HG03469 (cell line): ENCODE data around the gene HNRNPA2B1.
"Not testable (repeated sequence)": the region's sequence is repeated elsewhere in the genome, so short reads cannot be mapped to it uniquely, and the experiment has no call there.

ENCODE experiments used
- ATAC-seq: cut with Tn5 transposase; IDR thresholded peaks from one replicate; pipeline ENCODE4 v1.9.1; 2021; ENCODE audit warnings: mild to moderate bottlenecking, moderate library complexity, moderate number of reproducible peaks; ENCODE audit not compliant: unreplicated experiment

HNRNPA2B1 gene

DNA sequence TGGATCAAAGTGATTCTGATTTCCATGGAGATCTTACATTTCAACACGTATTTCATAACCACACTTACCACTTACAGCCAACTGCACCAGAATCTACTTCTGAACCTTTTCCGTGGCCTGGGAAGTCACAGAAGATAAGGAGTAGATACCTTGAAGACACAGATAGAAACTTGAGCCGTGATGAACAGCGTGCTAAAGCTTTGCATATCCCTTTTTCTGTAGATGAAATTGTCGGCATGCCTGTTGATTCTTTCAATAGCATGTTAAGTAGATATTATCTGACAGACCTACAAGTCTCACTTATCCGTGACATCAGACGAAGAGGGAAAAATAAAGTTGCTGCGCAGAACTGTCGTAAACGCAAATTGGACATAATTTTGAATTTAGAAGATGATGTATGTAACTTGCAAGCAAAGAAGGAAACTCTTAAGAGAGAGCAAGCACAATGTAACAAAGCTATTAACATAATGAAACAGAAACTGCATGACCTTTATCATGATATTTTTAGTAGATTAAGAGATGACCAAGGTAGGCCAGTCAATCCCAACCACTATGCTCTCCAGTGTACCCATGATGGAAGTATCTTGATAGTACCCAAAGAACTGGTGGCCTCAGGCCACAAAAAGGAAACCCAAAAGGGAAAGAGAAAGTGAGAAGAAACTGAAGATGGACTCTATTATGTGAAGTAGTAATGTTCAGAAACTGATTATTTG, 15.3 kb downstream of the HNRNPA2B1 start:
- ATAC-seq, result no peak

DNA sequence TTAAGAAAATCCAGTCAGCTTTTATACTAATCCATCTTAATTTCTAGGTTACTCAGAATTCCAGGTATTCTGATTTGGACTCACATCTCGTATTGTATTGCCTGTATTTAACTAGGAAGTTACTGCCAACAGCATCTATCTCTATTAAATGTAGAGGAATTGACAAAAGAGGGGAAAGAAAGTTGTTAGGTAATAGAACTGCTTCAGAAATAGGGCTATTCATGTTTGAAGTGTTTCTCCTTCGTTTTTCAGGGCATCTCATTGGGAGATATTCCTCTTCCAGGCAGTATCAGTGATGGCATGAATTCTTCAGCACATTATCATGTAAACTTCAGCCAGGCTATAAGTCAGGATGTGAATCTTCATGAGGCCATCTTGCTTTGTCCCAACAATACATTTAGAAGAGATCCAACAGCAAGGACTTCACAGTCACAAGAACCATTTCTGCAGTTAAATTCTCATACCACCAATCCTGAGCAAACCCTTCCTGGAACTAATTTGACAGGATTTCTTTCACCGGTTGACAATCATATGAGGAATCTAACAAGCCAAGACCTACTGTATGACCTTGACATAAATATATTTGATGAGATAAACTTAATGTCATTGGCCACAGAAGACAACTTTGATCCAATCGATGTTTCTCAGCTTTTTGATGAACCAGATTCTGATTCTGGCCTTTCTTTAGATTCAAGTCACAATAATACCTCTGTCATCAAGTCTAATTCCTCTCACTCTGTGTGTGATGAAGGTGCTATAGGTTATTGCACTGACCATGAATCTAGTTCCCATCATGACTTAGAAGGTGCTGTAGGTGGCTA, 16.1 kb downstream of the HNRNPA2B1 start:
- not testable (repeated sequence) for ATAC-seq

DNA sequence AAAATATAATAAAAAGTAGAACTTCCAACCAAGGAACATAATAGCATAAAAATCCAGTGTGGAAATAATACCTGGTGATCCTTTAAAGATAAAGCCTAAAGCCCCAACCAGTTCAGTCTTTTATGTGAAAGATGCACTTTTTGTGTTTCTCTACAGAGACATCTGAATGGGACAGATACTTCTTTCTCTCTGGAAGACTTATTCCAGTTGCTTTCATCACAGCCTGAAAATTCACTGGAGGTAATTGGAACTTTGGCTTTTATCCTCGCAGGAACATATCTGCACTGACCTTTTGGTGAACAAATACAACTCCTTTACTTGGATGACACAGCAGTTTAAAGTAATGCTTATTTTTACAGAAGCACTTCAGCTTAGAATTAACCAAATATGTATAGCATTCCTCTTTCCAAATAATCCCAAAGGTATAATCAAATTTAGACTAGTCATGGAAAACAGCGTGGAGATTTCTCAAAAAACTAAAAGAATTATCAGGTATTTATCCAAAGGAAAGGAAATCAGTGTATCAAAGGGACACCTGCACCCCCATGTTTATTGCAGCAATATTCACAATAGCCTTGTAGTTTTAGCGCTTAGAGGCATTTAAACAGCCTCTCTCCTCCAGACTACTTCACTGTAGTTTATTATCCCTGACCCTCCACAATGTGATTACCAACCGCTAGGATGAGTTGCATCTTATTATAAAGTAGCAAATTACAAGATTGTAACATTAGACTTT, 16.8 kb downstream of the HNRNPA2B1 start:
- no peak for ATAC-seq

DNA sequence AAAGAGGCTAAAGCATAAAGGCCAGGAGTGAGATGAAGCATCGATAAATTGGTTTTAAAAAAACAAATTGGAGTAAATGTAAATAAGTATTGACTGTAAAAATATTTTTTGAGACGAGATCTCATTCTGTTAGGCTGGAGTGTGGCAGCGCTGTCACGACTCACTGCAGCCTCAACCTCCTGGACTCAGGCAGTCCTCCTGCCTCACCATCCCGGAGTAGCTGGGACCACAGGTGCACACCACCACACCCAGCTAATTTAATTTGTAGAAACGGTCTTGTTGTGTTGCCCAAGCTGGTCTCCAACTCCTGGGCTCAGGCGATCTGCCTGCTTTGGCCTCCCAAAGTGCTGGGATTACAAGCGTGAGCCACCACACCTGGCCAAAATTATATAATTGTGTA, 17.8 kb downstream of the HNRNPA2B1 start:
- ATAC-seq, result no peak

DNA sequence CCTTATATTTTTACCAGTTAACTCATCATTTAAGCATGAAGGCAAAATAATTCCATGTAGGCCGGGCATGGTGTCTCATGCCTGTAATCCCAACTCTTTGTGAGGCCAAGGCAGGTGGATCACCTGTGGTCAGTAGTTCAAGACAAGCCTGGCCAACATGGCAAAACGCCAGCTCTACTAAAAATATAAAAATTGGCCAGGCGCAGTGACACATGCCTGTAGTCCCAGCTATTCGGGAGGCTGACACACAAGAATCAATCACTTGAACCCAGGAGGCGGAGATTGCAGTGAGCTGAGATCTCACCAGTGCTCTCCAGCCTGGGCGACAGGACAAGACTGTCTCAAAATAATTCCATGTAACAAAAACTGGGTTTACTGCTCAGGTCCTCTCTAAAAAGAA, 18.3 kb downstream of the HNRNPA2B1 start:
- no peak for ATAC-seq

DNA sequence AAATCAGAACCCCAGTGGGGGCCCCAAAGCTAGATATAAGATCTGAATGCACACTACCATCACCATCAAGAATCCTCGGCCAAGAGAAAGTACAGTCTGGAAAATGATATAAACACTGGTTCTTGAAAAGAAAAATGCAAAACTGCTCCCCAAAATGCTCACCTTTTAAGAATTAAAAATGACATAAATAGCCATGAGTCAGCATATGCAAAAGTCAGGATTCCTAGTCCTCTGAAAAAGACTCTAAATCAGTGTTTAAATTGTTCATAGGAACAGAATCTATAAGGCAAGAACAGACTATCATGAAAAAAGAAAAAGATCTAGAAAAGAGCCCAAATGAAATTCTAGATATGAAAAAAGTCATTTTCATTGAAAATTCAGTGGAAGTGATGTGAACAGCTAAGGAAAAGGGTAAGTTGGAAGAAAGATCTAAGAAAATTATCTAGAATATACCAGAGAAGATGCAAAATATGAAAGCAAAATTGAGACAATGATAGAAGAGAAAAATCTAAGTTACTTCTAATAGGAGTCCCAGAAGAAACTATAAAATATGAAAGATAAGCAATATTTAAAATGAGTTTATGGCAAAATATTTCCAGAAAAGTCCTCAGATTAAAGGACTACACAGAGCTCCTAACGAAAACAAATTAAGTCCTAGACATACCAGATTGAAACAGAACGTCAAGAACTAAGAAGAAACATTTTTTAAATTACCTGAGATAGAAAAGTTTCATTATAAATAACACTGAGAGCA, 18.9 kb downstream of the HNRNPA2B1 start:
- no peak for ATAC-seq

DNA sequence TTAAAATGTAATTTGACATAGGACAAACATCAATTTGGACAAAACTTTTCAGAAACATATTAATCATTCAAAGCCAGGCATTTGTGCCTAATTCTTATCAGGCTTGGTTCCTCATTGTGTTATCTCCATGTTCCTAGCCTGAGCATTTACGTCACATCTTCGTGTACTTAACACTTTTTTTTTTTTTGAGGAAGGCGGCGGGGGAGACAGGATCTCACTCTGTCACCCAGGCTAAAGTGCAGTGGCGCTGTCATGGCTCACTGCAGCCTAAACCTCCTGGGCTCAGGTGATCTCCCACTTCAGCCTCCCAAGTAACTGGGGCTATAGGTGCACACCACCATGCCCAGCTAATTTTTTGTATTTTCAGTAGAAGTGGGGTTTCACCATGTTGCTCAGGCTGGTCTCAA, 19.8 kb downstream of the HNRNPA2B1 start:
- ATAC-seq, result no peak

DNA sequence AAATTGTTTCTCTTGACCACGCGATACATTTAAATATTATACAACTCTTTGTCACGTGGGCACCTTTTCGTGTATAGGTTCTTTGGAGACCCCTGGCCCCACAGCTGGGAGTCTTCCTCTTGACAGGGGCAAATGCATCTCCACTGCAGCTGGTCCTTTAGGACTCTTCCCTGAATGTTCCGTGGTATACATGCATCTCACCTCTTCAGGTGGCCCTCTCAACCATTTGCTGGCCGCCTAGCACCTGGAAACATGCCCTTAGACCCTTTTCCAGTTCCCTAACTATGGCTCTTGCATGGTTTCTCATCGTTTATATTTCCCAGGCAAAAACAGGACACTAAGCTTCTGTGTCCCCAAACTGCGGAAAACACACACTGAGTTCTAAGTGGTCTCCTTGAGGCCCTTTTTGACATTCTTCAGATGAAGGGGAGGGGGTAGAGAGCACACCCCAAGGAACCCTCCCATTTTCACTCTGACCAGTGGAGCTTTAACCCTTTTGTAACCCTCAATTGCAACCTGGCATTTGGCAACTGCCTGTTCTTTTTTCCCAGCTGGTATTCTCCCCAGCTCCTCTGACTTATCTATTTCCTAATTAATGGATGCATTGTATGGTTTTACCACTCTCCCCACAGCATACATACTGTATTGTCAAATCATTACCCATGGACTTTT, 20.6 kb downstream of the HNRNPA2B1 start:
- no peak for ATAC-seq

DNA sequence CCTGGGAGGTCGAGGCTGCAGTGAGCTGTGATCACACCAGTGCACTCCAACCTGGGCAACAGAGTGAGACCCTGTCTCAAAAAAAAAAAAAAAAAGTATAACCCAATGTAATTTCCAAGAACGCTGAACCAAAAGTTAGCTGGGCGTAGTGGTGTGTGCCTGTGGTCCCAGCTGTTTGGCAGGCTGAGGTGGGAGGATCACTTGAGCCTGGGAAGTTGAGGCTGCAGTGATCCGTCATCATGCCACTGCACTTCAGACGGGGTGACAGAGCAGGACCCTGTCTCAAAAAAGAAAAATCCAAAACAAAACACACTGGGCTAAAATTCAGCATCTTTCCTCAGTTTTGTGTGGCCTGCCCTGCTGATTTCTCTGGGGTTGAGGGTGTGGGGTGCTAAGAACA, 21.1 kb downstream of the HNRNPA2B1 start:
- ATAC-seq, result no peak

DNA sequence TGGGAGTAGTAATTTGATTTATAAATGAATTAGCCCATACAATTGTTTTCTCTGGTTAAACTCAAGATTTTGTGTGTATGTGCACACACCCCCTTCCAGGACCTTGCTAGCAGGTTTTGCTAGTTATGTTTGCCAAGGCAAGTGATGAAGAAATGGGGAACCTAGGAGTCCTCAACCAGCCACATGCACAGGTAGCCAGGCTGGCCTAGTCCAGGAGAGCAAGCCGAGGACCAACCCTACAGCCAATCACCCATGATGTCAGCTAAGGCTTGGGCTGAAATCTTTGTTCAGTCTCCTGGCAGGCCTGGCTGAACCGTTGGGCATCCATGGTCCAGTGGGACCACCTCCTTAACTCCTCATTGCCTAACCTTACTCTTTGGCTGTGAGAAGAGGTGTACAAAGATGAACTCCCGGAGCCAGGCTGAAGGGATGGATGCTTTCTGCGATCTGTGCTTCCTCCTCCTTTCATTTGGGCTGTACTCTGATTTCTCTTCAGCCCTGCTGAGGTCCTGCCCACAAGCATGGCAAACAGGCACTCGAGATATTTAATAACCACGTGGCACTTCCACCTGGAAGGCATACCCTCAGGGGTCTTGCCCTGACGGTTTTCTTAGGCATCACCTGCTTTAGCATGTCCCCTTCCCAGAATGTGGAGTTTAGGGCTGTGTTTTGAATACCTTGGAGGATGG, 22.1 kb downstream of the HNRNPA2B1 start:
- no peak for ATAC-seq

DNA sequence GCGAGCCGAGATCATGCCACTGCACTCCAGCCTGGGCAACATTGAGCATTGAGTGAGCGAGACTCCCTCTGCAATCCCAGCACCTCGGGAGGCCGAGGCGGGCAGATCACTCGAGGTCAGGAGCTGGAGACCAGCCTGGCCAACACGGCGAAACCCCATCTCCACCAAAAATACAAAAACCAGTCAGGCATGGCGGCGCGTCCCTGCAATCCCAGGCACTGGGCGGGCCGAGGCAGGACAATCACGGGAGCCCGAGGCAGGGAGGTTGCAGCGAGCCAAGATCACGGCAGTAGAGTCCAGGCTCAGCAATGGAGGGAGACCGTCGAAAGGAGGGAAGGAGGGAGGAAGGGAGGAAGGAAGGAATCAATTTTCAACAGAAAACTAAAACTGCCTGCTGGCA, 23.3 kb downstream of the HNRNPA2B1 start:
- not testable (repeated sequence) for ATAC-seq

DNA sequence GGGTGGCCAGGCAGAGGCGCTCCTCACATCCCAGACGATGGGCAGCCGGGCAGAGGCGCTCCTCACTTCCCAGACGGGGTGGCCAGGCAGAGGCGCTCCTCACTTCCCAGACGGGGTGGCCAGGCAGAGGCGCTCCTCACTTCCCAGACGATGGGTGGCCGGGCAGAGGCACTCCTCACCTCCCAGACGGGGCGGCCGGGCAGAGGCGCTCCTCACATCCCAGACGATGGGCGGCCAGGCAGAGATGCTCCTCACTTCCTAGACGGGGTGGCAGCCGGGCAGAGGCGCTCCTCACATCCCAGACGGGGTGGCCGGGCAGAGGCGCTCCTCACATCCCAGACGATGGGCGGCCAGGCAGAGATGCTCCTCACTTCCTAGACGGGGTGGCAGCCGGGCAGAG, 23.9 kb downstream of the HNRNPA2B1 start:
- not testable (repeated sequence) for ATAC-seq

DNA sequence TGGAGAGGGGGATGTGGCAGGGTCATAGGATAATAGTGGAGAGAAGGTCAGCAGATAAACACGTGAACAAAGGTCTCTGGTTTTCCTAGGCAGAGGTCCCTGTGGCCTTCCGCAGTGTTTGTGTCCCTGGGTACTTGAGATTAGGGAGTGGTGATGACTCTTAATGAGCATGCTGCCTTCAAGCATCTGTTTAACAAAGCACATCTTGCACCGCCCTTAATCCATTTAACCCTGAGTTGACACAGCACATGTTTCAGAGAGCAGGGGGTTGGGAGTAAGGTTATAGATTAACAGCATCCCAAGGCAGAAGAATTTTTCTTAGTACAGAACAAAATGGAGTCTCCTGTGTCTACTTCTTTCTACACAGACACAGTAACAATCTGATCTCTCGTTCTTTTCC, 24.6 kb downstream of the HNRNPA2B1 start:
- ATAC-seq, result not testable (repeated sequence)

DNA sequence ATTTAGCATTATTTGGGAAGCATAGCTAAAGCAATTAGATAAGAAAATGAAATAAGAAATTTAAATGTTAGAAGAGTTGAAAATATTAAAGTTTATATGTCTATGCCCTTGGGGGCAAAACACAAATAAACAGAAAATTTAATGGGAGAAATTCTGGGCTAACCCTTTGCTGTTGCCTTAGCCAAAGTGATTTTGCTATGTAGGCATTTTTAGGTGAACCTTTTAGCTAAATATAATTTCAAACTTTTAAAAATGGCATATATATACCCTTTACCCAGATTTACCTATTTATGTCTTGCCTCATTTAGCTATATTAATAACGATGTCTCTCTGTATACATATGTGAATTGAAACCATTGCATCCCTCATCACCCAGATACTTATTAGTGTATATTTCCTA, 28.5 kb downstream of the HNRNPA2B1 start:
- no peak for ATAC-seq

DNA sequence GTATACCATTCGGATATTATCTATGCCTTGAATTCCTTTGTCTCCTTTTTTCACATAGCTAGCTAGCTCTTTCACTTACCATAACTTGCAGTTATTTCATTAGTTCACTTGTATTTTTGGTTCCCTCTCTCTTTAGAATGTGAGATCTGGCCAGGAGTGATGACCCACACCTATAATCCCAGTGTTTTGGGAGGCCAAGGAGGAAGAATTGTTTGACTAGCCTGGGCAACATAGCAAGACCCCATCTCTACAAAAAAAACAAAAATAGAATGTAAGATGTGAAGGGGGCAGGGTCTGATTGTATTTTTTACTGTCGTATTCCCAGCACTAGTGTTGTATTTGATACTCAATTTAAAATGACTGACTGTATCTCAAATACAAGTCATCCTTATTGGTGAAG, 28.9 kb downstream of the HNRNPA2B1 start:
- ATAC-seq, result no peak

DNA sequence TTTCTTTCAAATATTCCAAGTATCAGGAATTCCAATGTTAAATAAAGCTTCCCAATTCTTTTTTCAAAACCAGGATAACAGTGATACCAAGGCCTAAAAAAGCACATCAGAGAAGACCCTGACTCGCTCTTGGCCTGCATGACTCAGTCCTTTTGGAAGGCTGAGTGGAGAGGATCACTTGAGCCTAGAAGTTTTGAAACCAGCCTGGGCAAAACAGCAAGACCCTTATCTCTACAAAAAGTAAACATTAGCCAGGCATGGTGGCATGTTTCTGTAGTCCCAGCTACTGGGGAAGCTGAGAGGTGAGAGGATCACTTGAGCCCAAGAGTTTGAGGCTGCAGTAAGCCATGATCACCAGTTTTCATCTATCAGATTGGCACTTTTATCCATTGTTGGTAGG, 29.9 kb downstream of the HNRNPA2B1 start:
- ATAC-seq, result no peak

DNA sequence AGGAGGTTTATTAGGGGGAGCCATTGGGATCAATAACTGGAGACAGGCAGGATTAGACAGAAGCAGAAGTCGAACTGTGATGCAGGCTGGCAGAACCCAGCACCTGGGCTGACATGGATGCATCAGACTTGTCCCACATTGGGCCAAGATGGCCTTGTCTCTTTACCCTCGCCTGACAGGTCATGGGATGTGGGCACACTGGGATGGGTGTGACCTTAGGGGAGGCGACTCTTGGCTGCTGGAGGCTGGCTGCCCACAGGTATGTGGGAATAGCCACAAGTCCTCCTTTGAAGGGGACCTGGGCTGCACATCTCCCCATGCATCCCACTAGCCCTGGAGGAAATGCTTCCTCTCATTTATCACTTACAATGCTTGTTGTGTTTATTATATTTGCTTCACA, 31.3 kb downstream of the HNRNPA2B1 start:
- no peak for ATAC-seq

DNA sequence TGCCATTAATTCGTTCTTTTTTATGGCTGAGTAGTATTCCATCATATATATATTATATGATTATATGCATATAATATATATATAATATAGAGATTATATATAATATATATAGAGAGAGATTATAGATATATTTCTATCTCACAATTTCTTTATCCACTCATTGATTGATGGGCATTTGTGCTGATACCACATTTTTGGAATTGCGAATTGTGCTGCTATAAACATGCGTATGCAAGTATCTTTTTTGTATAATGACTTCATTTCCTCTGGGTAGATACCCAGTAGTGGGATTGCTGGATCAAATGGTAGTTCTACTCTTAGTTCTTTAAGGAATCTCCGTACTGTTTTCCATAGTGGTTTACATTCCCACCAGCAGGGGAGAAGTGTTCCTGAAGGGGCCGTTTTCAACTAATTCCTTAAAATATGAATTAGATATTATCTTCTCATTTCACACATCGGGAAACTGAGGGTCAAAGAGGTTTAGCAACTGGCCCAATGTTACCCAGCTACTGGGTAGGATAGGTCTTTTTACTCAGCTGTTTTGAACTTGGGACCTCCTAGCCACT, 32.0 kb downstream of the HNRNPA2B1 start:
- ATAC-seq, result no peak

DNA sequence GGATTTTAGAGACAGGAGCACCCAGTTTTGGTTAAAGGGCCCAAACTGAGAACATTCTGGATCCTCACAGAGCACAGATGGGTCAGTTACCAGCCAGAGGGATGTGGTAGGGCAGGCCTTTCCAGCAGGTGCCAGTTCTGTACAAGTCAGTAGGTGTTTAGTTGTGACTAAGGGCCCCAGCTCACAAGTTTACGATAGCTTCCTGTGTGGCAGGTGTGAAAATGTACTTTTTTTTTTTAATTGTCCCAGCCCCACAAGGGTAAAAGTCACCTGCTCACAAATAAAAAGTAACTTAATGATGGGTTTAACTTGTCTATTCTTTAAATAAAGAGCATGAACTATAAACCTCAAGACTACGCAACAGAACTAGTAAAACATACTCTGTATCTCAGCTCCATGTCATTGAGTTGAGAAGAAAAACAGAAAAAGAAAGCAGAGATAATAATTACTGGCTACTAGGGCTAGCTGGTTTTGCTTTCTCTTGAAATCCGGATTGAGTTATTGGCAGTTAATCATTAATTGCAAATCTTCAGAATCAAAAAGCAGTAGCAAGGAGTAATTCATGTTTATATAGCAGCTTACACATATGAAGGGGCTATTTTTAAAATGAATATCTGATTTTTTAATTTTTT, 33.1 kb downstream of the HNRNPA2B1 start:
- ATAC-seq, result no peak
